Aorta (tissue), 5 donors: ENCODE results near the gene RPL41. TPM values are rescaled to one million over a fixed set of nuclear protein-coding genes. Genes with fewer than 3 reads are reported as not detected.
A peak's percentile ranks its signal among the peaks of the same experiment; 100 is the strongest.
"Not testable (repeated sequence)": the region's sequence is repeated elsewhere in the genome, so short reads cannot be mapped to it uniquely, and the experiment has no call there.

Experiments
- ATAC-seq: fragments of 200-7000 bp; cut with Tn5 transposase; one replicate; pipeline ENCODE4 v1.9.1; 2022; ENCODE audit warnings: moderate library complexity; ENCODE audit not compliant: low FRiP score
- DNase-seq, 2 donors: peaks; one replicate each; pipeline ENCODE4 v3.0.0-alpha.2; 2020
- H3K27ac ChIP-seq, 2 donors: one replicate each; pipeline ENCODE4 v1.5.1; 2013; ENCODE audit warnings: low read length in 2 of 2, mild to moderate bottlenecking in 2 of 2, moderate library complexity in 2 of 2, control low read depth in 1 of 2, inconsistent platforms in 1 of 2, low read depth in 1 of 2
- H3K27me3 ChIP-seq, 2 donors: one replicate each; pipeline ENCODE4 v1.6.1; 2013; ENCODE audit warnings: control low read depth in 1 of 2, low read length in 1 of 2, mild to moderate bottlenecking in 1 of 2, moderate library complexity in 1 of 2; ENCODE audit not compliant: insufficient read depth in 2 of 2, control insufficient read depth in 1 of 2
- H3K36me3 ChIP-seq, 2 donors: one replicate each; pipeline ENCODE4 v1.6.1; 2013; ENCODE audit warnings: control low read depth in 1 of 2, low read length in 1 of 2, mild to moderate bottlenecking in 1 of 2; ENCODE audit not compliant: insufficient read depth in 2 of 2, control insufficient read depth in 1 of 2
- H3K4me1 ChIP-seq, 2 donors: one replicate each; pipeline ENCODE4 v1.6.1; 2013; ENCODE audit warnings: low read length in 2 of 2, control low read depth in 1 of 2, mild to moderate bottlenecking in 1 of 2, moderate library complexity in 1 of 2; ENCODE audit not compliant: insufficient read depth in 2 of 2, control insufficient read depth in 1 of 2
- H3K4me3 ChIP-seq, 2 donors: one replicate each; pipeline ENCODE4 v1.5.1; 2013; ENCODE audit warnings: low read length in 2 of 2, control low read depth in 1 of 2, mild to moderate bottlenecking in 1 of 2
- H3K9me3 ChIP-seq: one replicate; pipeline ENCODE4 v1.6.1; 2013; ENCODE audit warnings: mild to moderate bottlenecking, low read length; ENCODE audit not compliant: control insufficient read depth
- WGBS, 2 donors: extraction: QIAGEN DNeasy Blood & Tissue Kit; methylation state at CpG; one replicate each; pipeline ENCODE4 v1.1.7; 2013; 5-methylcytosine and 5-hydroxymethylcytosine counted together
- intact Hi-C, 2 donors: fragments of 100-400 bp; cut with DNase I; formaldehyde crosslinking; loops; one replicate each; pipeline versions ENCODE4 v1.14.2 to v1.15.0; 2022
- long read RNA-seq, 2 donors: library from polyadenylated mRNA; unstranded; transcript quantifications; one replicate each; pipeline ENCODE4 v2.0.0, GENCODE V29; 2020 to 2021
- polyA plus RNA-seq, 2 donors: library from polyadenylated mRNA; stranded (reverse); fragments of 200-250 nt; gene quantifications; one replicate each; pipeline ENCODE4 v1.2.3, GENCODE V29; 2013
- total RNA-seq, 2 donors: library from RNA; stranded (reverse); fragmentation: NEBNext Ultra II Directional; extraction: Animal tissue kit (Norgen Biotek cat#: 25700); gene quantifications; one replicate each; pipeline ENCODE4 v1.2.1, GENCODE V29; 2021
- donor health status: healthy with polysubstance abuse.
- donor health status: Bipolar disorder and iron deficiency.
- donor health status: DM: no; HTN: no; CAD: no.
- donor health status: DM: no; HTN: no; CAD: no.
- donor health status: DM: yes; HTN: yes; CAD: no.

Gene RPL41
- 1,000 to 10,000 TPM; 2,225 to 2,370 TPM for total RNA-seq
- polyA plus RNA-seq, result 1,000 to 10,000 TPM; 5,850 to 7,278 TPM
- long read RNA-seq, donor 1, transcript RPL41-204 (3 exons, 699 nt), result minor isoform, 21 of 571 reads
- long read RNA-seq, donor 1, transcript RPL41-202 (4 exons, 469 nt), result major isoform, 499 of 571 reads
- long read RNA-seq, donor 1, partial matches to known transcripts, result 13 of 571 reads
- long read RNA-seq, donor 1, other reads (novel, unspliced or antisense), result 34 of 571 reads
- long read RNA-seq, donor 2, transcript RPL41-204 (3 exons, 699 nt), result major isoform, 8 of 21 reads
- long read RNA-seq, donor 2, transcript RPL41-202 (4 exons, 469 nt), result minor isoform, 5 of 21 reads
- long read RNA-seq, donor 2, partial matches to known transcripts, result 1 of 21 reads
- long read RNA-seq, donor 2, other reads (novel, unspliced or antisense), result 6 of 21 reads

- peaks cover 0 to 6% of the 10 kb centered on the region in 2 donors for H3K4me1 ChIP-seq
- peak; percentile 91 for ATAC-seq
- peak within 1 kb of the TSS; percentile 91 to 99 for H3K27ac ChIP-seq
- no peaks in the 10 kb centered on the region for H3K9me3 ChIP-seq
- DNase-seq, result peak; percentile 95 to 97
- H3K27me3 ChIP-seq, result peaks cover 0 to 3% of the 10 kb centered on the region in 2 donors
- H3K4me3 ChIP-seq, result peak within 1 kb of the TSS; percentile 93 to 99
- intact Hi-C loops, result loop anchor here in 1 of 2 donors (5.0 kb wide), 1 partner anchor 41 kb away; the partner anchor contains the start of gene MYL6
- H3K36me3 ChIP-seq, result peaks cover 0 to 6% of the 10 kb centered on the region in 2 donors
- 0% methylated on average over 34 of the region's 34 CpGs for WGBS, 2 donors
Measured at GRCh38 chr12:56116267-56117081, at the start of gene RPL41. Gene RPL41 (plus strand): TSS chr12:56116633.

GRCh38 chr12:56071648-56072047 lies 44.8 kb upstream of the RPL41 start:
- Histone ChIP-seq H3K36me3 (no peaks in the 10 kb centered on the region), H3K27me3 (no peaks in the 10 kb centered on the region), H3K27ac (no peak overlapping the region), H3K4me1 (no peaks in the 10 kb centered on the region), H3K4me3 (no peak overlapping the region), H3K9me3 (no peaks in the 10 kb centered on the region)
- DNase-seq (no peak), ATAC-seq (no peak)
- intact Hi-C loops, result no loop called here
- 75 to 79% methylated on average over 4 of the region's 4 CpGs for WGBS, 2 donors

- WGBS, 2 donors, result 83 to 87% methylated on average over 5 of the region's 5 CpGs
- Histone ChIP-seq H3K4me3 (no peak overlapping the region), H3K27me3 (no peaks in the 10 kb centered on the region), H3K9me3 (no peaks in the 10 kb centered on the region), H3K36me3 (no peaks in the 10 kb centered on the region), H3K4me1 (no peaks in the 10 kb centered on the region), H3K27ac (no peak overlapping the region)
- intact Hi-C loops, result no loop called here
- no peak for DNase-seq
- ATAC-seq, result no peak
Measured at GRCh38 chr12:56074396-56074795, 42.0 kb upstream of the RPL41 start.

- ATAC-seq, DNase-seq, H3K9me3 ChIP-seq, H3K4me3 ChIP-seq, H3K4me1 ChIP-seq, H3K27me3 ChIP-seq, H3K36me3 ChIP-seq, H3K27ac ChIP-seq: not testable (repeated sequence)
- WGBS, 2 donors, result 82% methylated on average over 9 of the region's 9 CpGs
- intact Hi-C loops, result loop anchor here in 1 of 2 donors (2.0 kb wide), 1 partner anchor 25 kb away; no protein-coding TSS in a partner anchor
Measured at GRCh38 chr12:56077966-56078365, 38.5 kb upstream of the RPL41 start.

GRCh38 chr12:56078427-56078826 lies 38.0 kb upstream of the RPL41 start:
- intact Hi-C loops, result loop anchor here in 1 of 2 donors (2.0 kb wide), 1 partner anchor 24 kb away; no protein-coding TSS in a partner anchor
- Histone ChIP-seq H3K4me3 (no peak overlapping the region), H3K27ac (no peak overlapping the region), H3K27me3 (no peaks in the 10 kb centered on the region), H3K36me3 (no peaks in the 10 kb centered on the region), H3K4me1 (no peaks in the 10 kb centered on the region), H3K9me3 (no peaks in the 10 kb centered on the region)
- ATAC-seq (no peak), DNase-seq (no peak)
- WGBS, 2 donors, result 80 to 96% methylated on average over 1 of the region's 1 CpG

GRCh38 chr12:56078931-56079722 lies 37.3 kb upstream of the RPL41 start:
- ATAC-seq, result peak; percentile 92
- WGBS, 2 donors, result 0 to 1% methylated on average over 49 to 50 of the region's 50 CpGs

GRCh38 chr12:56079723-56080555 lies 36.5 kb upstream of the RPL41 start, which contains the start of gene ERBB3:
Gene ERBB3 (plus strand): TSS chr12:56080165. CDS start chr12:56080301, 136 bp downstream.
- Histone ChIP-seq H3K4me1 (no peaks in the 10 kb centered on the region), H3K36me3 (no peaks in the 10 kb centered on the region), H3K4me3 (peak within 1 kb of the TSS; percentile 12 to 39), H3K27me3 (no peaks in the 10 kb centered on the region), H3K27ac (peak within 1 kb of the TSS in 1 of 2 donors; percentile 15), H3K9me3 (no peaks in the 10 kb centered on the region)
- peak; percentile 92 for ATAC-seq
- 2% methylated on average over 56 to 59 of the region's 59 CpGs for WGBS, 2 donors
- DNase-seq, result peak; percentile 86 to 94
- intact Hi-C loops, result loop anchor here in 1 of 2 donors (2.0 kb wide), 1 partner anchor 23 kb away; no protein-coding TSS in a partner anchor

More at GRCh38 chr12:56078931-56079722, 37.3 kb upstream of the RPL41 start:
- Histone ChIP-seq H3K4me1 (no peaks in the 10 kb centered on the region), H3K36me3 (no peaks in the 10 kb centered on the region), H3K9me3 (no peaks in the 10 kb centered on the region), H3K27ac (peak overlapping the region in 1 of 2 donors; percentile 15), H3K27me3 (no peaks in the 10 kb centered on the region), H3K4me3 (peak overlapping the region; percentile 10 to 39)
- intact Hi-C loops, result loop anchor here in 1 of 2 donors (2.0 kb wide), 1 partner anchor 24 kb away; no protein-coding TSS in a partner anchor
- peak; percentile 92 to 97 for DNase-seq
